Islet precursor cell (in vitro differentiated cells): ENCODE results near the gene SLC44A2.

Experiments used
- DNase-seq: peaks from one replicate; pipeline ENCODE4 v3.0.0-alpha.2; 2018

SLC44A2 gene

DNA sequence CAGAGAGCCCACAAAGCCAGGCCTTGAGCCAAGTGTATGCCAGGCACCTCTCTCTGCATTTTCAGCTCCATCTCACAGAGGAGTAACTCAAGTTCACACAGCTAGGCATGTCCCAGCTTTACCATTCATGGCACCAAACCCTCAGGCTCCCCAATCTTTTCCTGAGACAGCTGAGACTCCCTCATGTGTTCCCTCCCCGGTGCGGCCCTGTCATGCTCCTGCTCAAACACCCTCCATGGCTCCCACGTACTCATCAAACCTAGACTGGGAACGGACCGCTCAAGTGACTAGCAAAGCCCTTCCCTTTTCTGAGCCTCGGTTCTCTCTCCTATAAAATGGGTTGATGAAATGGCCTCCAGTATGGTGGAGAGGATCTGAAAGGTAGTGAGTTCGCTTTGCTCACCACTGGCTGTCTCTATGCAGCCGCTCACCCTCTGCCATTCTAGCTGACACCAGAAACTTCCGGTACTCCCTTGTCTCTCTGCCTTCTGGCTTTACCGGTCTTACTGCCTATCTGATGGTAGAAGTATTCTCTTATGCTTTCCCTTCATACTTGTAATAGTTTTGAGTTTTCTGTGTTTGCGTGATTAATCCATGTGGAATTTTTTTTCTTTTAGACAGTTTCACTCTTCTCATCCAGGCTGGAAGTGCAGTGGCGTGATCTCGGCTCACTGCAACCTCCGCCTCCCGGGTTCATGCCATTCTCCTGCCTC, 7.8 kb upstream of the SLC44A2 start:
- no peak for DNase-seq

DNA sequence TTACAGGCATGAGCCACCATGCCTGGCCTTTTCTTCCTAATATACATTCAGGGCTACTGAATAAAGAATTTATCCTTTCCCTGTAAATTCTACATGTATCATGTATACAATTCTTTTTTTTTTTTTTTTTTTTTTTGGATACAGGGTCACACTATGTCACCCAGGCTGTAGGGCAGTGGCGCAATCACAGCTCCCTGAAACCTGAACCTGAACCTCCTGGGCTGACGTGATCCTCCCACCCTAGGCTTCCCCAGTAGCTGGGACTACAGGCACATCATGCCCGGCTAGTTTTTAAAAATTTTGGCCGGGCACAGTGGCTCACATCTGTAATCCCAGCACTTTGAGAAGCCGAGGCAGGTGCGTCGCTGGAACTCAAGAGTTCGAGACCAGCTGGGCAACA, 6.5 kb upstream of the SLC44A2 start:
- DNase-seq, result no peak

DNA sequence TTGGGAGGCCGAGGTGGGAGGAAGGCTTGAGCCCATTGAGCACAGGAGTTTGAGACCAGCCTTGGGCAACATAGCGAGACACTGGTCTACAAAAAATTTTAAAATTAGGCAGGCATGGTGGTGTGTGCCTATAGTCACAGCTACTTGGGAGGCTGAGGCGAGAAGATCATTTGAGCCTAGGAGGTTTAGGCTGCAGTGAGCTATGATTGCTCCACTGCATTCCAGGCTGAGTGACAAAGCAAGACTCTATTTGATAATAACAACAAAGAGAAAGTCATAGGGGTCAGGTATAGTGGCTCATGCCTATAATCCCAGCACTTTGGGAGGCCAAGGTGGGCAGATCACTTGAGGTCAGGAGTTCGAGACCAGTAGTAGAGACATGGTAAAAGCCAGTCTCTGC, 4.6 kb upstream of the SLC44A2 start:
- DNase-seq, result no peak

DNA sequence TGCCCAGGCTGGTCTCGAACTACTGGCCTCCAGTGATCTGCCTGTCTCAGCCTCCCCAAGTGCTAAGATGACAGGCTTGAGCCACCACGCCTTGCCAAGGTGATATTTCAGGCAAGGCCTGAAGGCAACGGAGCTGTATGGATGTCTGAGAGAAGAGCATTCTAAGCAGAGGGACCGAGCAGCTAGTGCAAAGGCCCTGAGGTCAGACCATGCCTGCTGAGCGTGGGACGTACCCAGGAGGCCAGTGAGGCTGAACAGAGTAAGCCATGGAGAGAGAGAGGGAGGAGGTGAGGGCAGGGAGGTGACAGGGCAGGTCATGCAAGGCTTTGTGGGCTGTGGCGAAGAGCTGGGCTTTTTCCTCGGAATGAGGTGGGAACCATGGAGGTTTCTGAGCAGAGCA, 3.4 kb upstream of the SLC44A2 start:
- no peak for DNase-seq

DNA sequence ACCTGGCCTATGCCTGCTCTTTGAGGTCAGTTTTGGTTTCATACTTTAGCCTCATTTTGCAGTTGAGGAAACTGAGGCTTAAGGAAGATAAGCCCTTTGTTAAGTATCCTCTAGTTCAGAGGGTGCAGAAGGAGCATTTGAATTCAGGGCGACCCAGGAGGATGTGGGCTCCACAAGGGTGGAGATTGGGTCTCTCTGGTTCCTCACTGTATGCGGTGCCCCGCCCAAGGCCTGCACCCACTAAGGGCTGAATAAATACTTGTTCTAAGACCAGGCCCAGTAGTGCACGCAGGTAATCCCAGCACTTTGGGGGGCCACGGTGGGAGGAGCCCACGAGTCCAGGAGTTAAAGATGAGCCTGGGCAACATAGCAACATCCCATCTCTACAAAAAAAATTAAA, 768 bp upstream of the SLC44A2 start:
- DNase-seq, result no peak

DNA sequence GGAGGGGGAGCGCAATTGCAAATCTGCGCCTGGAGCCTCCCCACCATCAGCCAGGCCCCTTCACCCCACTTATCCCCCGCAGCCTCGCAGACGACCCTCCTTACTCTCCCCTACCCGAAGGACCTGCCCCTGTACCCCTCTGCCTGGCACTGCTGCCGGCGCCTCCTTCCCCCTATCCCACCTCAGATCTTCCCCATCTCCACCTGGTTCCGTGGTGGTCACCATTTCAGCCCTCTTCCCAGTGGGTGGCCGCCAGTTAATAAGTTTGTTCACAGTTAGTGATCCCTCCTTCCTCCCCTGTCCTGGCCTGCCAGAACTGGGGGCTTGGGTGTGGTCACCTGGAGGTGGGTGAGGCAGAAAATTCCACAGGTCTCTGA, 397 bp downstream of the SLC44A2 start:
- DNase-seq, result no peak

DNA sequence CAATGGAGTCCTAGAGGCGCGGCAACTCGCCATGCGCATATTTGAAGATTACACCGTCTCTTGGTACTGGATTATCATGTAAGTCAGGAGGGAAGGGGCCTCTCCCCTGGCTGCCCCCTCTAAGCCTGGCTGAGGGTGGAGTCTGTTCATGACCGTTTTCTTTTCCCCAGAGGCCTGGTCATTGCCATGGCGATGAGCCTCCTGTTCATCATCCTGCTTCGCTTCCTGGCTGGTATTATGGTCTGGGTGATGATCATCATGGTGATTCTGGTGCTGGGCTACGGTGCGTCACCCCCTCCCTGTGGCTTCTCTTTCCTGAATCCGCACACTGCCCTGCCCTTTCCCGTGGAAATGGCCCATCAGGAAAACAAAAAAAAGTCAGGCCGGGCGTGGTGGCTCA, 6.5 kb downstream of the SLC44A2 start:
- DNase-seq, result no peak

DNA sequence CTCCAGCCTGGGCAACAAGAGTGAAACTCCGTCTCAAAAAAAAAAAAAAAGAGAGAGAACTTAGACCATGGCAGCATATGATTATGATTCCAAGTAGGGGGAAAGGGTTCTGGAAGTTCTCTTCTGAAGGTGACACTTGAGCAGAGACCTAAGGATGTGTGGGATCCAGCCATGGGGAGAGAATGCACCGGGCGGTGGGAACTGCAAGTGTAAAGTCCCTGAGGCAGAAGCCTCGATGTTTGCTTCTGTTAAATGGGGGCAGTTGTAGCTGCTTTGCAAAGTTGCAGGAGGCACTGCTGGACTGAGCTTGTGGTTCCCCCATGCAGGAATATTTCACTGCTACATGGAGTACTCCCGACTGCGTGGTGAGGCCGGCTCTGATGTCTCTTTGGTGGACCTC, 9.1 kb downstream of the SLC44A2 start:
- DNase-seq, result no peak

DNA sequence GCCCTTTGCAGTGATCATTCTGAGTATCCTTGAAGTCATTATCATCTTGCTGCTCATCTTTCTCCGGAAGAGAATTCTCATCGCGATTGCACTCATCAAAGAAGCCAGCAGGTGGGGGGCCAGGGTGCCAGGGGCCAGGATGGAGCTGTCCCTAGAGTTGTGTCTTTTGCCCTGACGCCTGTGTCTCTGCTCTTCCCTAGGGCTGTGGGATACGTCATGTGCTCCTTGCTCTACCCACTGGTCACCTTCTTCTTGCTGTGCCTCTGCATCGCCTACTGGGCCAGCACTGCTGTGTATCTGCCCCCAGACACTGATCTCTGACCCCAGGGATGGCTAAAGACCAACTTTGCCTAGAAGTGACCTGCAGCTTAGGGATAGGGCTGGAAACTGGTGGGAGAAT, 9.6 kb downstream of the SLC44A2 start:
- no peak for DNase-seq

DNA sequence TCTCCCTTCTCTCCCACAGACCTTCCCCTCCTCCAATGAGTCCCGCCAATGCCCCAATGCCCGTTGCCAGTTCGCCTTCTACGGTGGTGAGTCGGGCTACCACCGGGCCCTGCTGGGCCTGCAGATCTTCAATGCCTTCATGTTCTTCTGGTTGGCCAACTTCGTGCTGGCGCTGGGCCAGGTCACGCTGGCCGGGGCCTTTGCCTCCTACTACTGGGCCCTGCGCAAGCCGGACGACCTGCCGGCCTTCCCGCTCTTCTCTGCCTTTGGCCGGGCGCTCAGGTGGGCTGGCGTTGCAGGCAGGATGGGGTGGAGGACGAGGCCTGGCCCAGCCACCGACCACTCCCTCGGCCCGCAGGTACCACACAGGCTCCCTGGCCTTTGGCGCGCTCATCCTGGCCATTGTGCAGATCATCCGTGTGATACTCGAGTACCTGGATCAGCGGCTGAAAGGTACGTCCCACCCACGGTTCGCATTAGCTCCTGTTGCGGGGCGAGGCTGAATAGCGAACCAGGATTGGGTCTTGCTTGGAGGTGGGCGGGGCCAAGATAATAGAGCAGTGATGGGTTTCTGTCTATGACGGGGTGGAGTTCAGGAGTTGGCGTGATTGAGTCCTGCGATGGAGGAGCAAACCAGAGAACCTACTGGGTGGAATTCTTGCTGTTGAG, 11.1 kb downstream of the SLC44A2 start:
- no peak for DNase-seq

DNA sequence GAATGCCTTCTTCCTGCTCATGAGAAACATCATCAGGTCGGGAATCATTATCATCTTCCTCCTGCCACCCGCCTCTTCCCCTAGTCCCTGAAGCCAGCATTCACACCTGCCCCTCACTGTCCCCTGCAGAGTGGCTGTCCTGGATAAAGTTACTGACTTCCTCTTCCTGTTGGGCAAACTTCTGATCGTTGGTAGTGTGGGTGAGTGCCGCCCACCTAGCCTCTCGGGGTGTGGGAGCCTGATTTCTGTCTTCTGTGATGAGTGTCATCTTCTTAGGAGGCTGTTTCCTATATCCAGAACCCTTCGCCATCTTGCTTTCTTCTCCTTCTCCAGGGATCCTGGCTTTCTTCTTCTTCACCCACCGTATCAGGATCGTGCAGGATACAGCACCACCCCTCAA, 12.5 kb downstream of the SLC44A2 start:
- no peak for DNase-seq

DNA sequence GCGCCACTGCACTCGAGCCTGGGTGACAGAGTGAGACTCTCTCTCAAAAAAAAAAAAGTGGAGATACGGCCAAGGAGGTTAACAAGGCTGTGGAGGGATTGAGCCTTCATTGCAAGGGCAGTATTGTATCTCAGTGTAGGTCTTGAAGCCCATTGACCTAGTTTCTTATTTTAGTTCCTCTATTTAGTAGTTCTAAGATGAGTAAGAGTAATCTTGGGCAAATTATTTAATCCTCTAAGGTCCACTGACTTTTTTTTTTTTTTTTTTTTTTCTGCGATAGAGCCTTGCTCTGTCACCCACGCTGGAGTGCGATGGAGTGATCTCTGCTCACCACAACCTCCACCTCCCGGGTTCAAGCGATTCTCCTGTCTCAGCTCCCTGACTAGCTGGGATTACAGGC, 14.5 kb downstream of the SLC44A2 start:
- DNase-seq, result no peak

DNA sequence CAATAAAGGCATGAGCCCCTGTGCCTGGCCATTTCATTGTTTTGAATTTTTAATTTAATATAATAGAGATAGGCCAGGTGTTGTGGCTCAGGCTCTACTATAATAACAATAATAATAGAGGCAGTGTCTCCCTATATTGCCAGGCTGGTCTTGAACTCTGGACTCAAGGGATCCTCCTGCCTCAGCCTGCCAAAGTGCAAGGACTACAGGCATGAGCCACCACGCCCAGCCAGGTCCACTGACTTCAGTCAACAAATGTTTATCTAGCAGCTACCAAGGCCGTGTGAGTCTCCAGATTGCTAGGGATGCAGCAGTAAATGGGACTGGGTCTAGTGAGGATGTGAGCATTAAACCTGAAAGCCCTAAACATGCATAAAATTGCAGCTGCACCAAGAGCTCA, 15.0 kb downstream of the SLC44A2 start:
- no peak for DNase-seq

DNA sequence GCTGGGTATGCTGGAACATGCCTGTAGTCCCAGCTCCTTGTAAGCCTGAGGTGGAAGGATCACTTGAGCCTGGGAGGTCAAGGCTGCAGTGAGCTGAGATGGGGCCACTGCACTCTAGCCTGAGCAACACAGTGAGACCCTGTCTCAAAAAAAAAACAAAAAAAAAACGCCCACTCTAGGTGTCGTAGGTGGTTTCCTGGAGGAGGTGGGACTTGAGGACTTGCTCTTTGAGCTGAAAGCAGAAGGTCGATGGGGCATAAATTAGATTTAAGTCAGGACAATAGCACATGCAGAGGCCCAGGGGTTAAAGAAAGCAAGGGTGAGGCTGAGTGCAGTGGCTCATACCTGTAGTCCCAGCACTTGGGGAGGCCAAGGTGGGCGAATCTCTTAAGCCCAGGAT, 15.9 kb downstream of the SLC44A2 start:
- no peak for DNase-seq

DNA sequence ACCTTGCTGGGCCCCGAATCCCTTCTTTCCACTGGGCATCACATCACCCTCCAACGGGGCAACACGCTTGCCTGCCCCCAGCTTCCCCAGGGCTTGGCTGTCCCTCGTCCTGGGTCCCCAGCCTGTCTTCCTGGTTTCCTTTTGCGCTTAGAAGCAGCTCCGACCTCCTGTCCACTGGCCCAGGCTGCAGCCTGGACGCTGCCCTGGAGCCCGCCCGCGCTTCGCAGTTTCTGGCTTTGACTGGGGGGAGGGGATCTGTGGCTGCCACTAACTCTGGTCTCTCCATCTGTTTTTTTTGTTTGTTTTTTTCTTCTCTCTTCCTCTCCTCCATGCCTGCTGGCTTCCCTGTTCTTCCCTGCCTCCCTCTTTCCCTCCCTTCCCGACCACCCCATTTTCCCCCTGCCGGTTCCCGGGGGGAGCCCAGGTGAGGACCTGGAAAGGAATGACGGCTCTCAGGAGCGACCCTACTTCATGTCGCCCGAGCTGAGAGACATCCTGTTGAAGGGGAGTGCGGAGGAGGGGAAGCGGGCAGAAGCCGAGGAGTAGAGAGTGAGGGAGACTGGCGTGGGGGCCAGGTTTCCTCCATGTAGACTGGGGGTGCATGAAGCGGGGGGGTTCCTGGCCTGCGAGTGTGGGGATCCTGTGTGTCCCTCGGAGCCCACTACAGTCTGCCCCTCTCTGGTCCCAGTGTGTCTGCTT, 17.3 kb downstream of the SLC44A2 start:
- no peak for DNase-seq

DNA sequence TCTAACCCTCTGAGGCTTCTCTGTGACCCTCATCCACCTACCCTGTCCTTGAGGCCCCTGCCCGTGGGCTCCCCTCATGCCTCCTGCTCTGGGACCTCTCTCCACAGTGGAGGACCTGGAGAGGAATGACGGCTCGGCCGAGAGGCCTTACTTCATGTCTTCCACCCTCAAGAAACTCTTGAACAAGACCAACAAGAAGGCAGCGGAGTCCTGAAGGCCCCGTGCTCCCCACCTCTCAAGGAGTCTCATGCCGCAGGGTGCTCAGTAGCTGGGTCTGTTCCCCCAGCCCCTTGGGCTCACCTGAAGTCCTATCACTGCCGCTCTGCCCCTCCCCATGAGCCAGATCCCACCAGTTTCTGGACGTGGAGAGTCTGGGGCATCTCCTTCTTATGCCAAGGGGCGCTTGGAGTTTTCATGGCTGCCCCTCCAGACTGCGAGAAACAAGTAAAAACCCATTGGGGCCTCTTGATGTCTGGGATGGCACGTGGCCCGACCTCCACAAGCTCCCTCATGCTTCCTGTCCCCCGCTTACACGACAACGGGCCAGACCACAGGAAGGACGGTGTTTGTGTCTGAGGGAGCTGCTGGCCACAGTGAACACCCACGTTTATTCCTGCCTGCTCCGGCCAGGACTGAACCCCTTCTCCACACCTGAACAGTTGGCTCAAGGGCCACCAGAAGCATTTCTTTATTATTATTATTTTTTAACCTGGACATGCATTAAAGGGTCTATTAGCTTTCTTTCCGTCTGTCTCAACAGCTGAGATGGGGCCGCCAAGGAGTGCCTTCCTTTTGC, 18.0 kb downstream of the SLC44A2 start:
- DNase-seq, result no peak

DNA sequence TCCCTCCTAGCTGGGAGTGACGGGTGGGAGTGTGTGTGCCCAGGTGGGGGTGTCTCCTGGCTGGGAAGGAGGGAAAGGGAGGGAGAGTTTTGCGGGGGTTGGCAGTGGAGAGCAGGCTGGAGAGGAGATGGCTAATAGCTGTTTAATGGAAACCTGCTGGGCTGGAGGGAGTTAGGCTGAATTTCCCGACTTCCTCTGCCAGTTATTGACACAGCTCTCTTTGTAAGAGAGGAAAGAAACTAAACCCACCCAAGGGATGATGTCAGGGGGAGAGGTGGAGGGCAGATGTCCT, 18.6 kb downstream of the SLC44A2 start:
- DNase-seq, result no peak

DNA sequence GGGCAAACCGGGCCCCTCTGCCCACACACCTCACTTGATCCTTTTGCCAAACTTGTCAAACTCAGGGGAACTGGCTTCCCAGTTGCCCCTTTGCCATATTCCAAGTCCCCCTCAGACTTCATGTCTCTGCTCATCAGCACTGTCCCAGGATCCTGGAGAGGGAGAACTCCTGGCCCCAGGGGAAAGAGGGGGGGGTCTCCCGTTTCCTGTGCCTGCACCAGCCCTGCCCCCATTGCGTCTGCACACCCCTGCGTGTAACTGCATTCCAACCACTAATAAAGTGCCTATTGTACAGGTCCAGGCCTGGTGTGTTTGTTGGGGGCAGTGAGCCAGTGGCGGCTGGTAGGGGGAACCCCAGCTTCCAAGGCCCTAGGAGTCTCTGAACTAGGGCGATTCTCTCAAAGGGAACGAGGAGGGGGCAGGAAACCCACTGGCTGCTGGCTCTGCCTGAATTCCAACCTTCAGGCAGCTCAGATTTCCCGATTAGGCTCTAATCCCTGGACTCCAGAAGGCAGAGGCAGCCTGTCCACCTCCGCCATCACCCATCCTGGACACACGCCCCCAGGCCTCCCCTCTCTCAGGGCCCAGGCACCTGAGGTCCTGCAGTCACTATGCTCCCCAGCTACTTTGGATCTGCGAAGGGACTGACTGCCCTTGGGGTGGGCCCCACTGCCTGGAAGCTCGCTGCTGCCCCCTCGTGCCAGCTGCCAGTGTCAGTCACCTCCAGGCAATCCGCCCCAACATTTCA, 19.1 kb downstream of the SLC44A2 start:
- DNase-seq, result peak; percentile 94

DNA sequence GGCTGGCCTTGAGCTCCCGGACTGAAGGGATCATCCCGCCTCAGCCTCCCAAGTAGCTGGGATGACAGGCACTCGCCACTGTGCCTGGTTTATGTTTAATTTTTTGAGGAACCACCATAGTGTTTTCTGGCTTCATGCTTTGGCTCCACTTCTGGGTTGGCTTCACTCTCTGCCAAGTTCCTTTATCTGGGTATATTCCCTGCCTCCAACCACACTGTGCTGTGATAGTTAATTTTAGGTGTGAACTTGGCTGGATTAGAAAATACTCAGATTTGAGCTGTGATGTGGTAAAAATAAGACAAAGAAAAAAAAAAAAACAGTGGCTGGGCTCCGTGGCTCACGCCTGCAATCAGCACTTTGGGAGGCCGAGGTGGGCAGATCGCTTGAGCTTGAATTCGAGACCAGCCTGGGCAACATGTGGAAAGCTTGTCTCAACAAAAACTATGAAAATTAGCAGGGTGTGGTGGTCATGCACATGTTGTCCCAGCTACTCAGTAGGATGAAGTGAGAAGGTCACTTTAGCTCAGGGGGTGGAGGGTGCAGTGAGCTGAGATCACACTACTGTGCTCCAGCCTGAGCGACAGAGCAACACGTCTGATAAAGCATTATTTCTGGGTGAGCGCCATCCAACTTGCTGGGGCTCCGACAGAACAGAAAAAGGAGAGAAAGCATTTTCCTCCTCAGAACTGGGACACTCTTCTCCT, 21.3 kb downstream of the SLC44A2 start:
- DNase-seq, result no peak

DNA sequence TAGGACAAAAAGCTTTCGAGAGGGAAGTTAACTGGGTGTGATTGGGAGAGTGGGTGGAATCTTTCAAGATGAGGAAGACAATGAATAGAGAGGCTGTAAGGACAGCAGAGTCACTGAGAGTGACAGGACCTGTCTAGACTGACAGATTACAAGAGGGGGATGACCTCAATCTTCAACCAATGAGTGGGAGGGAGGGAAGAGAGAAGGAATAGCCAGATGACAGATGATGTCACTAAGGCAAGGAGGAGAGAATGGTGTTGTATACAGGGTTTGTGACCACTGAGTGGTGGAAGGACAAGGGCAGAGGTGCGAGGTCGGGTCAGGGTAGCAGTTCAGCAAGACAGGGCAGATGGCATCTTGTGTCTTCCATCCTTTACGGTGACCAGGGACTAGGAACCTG, 23.0 kb downstream of the SLC44A2 start:
- no peak for DNase-seq

DNA sequence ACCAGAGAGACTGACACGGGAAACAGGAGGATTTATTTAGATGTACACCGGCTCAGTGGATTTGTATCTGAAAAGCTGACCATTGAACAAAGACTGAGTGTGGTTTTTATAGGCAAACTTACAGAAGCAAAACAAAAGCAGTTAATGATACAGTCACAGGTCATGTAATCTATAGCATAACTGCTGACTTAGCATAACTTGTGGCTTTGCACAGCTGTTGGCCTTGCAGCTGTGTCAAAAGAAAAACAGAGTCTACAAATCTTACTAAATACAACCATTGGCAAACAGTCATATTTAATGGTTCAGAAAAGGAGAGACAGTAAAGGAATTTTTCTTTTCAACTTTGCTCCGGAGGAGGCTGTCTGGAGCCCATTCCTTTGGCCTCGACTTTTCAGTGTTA, 26.5 kb downstream of the SLC44A2 start:
- no peak for DNase-seq

DNA sequence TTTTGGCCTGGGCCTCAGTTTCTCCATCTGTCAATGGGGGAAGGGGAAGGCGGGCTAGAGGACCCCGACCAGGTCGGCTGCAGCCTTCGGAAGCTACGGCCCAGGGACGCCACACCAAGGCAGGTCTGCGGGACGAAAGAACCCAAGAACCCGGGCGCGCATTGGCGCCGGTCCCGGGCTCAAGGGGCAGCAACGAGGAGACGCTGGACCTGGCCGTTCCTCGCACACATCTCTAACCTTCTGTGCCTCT, 28.1 kb downstream of the SLC44A2 start:
- no peak for DNase-seq
